CD4-positive, alpha-beta T cell treated with Interleukin-17A for 1 hour (primary cell): ENCODE data around the gene FOXR1.
A peak's percentile ranks its signal among the peaks of the same experiment; 100 is the strongest.

Experiments
- DNase-seq: peaks from one replicate; pipeline ENCODE4 v3.0.0-alpha.2; 2020

The FOXR1 gene, protein sequence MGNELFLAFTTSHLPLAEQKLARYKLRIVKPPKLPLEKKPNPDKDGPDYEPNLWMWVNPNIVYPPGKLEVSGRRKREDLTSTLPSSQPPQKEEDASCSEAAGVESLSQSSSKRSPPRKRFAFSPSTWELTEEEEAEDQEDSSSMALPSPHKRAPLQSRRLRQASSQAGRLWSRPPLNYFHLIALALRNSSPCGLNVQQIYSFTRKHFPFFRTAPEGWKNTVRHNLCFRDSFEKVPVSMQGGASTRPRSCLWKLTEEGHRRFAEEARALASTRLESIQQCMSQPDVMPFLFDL

GRCh38 chr11:118971646-118972045, at the start of gene FOXR1:
Gene FOXR1, plus strand, starts transcription at chr11:118971761. Its CDS starts 171 bp downstream, at chr11:118971932.
- no peak for DNase-seq

DNA sequence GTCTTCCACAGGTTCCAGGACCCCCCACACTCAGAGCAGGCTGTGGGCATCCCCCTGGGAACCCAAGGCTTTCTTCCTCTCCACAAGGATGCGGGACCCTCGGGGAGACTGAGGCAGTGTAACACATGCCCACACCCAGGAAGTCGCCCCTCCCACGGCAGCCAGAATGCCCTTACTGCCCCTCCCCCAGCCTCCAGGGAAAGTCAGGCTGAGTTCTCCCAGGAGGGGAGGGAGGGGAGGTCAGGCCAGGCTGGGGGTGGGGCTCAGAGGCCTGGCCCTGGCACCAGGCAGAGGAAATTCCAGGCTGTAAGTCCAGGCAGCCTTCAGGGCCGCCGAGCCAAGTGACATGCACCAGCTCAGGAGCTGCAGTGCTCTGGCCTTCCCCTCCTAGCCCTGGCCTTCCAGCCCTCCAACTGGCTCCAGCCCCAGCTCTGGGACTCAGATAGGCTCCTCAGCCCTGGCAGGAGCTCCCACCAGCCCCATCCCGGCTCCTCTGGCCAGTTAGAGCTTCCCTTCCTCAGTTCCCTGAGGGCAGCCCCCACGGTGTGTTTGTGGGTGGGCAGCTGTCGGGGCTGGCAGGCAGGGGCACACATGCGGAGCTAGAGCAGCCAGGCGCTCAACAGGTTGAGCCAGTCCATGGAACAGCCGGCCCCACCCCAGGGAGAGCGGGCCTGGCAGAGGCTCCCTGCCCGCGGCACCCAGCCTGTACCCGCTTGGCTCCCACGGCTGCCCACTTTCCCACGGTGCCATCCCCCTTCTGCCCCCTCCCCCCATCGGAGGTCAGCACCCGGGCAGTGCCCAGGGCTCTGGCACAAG, 49.4 kb upstream of the FOXR1 start:
- no peak for DNase-seq

GRCh38 chr11:118922745-118923627, 48.6 kb upstream of the FOXR1 start:
- DNase-seq, result no peak

DNA sequence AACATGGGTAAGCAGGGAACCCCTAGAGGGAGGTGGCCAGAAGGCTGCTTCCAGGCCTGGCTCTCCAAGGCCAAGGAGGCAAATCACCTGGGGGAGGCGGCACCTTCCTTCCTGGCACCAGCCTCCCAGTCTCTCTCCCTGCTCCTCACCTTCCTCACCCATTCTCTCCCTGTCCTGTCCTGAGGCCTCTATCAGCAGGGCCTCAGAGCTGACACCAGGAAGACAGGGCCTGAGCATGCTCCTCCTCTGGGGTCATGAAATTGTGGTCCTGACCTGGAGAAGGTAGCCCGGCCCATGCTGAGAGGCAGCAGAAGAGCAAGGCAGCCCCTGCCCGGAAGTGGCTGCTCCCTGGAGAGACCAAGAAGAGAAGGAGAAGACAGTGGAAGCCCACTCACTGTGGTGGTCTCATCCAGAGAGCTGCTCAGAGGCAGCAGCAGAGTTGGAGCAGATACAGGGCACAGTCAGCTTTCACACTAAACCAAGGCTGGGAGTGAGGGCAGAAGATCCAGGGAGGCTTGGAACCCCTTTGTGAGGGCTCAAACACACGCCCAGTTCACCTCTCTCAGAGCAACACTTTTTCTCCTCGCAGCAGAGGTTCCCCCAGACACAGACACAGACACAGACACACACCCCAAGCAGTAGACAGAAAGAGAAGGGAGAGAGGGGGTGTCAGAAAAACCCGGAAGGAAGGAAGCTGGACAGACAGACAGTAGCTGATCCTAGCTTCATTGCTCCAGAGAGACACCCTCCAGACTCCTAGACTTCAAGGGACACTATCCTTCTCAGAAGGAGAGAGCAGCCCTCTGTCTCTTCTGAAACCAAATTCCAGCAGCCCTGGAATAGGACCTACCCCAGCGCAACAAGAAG, 47.6 kb upstream of the FOXR1 start:
- DNase-seq, result peak; percentile 71

- DNase-seq, result peak; percentile 55
Observed at GRCh38 chr11:118924591-118925585, 46.7 kb upstream of the FOXR1 start.

DNA sequence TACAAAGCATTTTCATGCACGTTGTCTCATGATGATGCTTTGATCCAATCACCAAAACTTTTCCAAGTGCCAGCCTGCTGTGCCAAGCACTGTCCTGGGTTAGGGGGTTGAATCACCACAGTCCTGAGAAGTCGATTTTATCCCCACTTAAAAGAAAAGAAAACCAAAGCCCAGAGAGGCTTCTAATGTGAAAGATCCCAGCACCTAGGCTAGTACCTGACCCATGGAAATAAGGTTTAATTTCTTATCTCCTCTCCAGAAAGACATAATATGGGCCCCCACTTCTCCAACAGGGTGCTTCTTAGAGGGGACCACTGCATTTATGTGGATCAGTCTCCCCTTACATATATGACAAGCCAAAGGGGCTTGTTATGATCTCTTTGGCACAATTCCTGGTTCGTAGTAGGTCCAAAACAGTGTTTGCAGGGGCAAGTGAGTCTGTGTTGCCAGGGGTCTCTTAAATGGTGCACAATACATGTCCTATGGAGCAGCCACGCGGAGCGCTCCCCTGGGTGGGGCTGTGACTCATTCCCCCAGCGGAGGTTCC, 43.9 kb upstream of the FOXR1 start:
- no peak for DNase-seq

DNA sequence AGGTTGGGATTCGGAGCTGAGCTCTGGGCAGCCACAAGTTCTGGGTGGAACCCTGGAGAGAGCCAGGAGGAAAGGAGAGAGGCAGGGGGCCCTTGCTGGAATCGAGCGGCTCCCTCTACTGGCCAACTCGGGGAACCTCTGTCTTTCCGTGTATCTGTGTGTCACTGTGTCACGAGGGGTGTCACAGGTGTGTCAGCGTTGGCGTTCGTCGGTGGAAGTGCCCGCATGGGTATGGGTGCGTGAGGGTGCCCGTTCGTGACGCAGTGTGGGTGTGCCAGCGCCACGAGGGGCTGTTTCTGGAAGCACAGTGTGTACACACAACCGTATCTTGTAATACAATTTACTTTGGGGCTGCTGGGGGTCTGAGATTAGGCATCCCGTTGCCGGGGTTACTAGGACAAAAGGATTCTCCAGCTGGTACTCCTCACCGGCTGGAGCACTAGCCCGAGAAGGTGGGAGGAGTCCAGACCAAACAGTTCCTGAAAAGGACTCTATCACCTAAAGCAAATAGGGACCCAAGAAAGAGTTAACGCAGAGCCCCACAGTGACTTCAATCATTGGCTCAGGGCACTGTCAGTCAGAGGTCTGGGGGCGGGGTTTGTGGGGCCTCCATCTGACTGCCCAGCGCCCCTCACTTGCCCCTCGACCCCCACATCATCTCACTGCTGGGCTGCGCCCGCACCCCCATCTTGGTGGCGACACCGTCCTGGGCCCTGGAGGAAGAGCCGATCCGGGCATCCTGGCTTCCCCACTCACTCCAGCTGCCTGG, 43.3 kb upstream of the FOXR1 start:
- DNase-seq, result peak; percentile 97

- no peak for DNase-seq
Observed at GRCh38 chr11:118928870-118929500, 42.6 kb upstream of the FOXR1 start.

DNA sequence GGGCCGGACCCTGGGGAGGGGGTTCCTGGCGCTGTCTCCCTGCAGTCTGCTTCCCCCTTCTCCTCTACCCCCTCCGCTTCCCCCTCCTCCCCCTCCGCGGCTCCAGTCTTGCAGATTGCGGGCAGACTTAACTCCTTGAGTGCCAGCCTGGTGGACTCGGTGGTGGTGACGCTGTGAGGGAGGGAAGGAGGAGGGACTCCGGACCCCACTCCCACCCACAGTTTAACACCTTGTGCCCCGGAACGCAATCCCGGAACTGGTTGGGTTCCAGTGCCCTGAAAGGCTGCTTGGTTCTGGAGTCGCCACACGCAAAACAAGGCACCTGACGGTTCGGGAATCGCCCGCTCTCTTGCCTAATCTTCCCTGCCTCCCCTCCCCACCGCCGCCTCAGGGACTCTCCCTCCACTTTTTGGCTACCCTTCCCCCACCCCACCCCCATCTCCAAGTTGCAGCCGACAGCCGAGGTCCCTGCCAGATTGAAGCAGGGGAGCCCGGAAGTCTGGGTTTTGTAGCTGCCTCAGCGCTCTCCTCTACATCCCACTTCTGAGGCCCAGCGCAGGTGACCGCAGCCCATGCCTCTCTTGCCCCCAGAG, 42.0 kb upstream of the FOXR1 start:
- peak; percentile 89 for DNase-seq

- DNase-seq, result peak; percentile 91
Observed at GRCh38 chr11:118930094-118930712, 41.4 kb upstream of the FOXR1 start.

- no peak for DNase-seq
Observed at GRCh38 chr11:118931571-118931970, 40.0 kb upstream of the FOXR1 start.

- DNase-seq, result no peak
Observed at GRCh38 chr11:118933486-118933885, 38.1 kb upstream of the FOXR1 start.

GRCh38 chr11:118935376-118935775, 36.2 kb upstream of the FOXR1 start:
- no peak for DNase-seq

DNA sequence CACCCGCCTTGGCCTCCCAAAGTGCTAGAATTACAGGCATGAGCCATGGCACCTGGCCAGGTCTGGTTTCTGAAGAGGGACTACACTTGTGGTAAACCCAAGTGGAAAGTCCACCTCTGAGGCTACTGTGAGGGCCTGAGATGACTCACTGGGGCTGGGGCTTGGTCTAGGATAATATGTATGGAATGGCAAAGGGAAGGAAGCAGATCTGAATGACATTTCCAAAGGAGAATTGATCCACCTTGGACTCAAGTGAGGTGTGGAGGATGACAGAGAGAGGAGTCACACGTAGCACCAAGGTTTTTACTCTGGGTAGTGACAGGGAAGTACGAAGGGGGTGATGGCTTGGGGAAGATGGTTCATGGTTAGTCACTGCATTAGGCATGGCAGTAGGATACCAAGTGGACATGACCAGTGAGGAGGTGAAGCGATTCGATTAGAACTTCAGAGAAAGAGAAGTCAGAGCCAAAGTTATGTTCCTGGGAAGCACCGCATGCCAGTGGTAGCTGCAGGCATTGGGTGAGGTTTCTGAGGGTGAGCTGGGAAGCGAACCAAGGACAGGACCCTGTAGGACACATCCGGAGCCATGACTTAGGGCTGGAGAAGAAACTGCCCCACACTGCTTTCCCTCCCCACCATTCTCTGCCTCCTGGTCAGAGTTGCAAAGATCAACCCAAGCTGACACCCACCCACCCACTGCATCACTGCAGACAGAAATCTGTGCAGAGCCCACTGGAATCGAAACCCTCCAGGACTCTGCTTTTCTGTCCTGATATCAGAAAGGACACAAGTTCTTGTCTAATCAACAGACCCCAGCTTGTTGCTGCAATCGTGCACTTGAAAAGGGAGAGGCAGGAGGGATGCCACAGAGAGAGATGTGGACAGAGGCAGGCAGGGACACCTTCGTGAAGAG, 32.8 kb upstream of the FOXR1 start:
- DNase-seq, result no peak

DNA sequence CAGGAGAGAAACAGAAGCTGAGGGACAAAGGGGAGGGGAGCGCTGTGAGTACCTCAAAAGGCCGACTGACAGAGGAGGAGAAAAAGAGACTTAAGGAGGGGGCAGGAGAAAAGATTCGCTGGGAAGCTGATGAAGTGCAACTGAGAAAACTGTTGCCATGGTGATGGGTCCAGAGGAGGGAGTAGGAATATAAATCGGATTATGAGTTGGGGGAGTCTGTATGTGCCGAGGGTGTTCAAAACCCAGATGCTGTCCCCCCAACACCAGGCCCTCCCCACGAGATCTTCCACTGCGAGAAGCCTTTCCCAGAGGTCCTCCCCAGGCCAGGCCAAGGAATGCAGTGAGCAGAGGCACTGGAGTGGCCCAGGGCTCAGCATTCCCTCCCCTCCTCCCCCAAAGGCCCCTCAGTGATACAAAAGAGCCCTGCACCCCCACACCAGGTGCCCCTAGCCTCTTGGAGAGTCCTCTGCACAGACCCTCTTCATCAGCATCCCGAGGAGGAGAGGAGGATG, 32.1 kb upstream of the FOXR1 start:
- no peak for DNase-seq

DNA sequence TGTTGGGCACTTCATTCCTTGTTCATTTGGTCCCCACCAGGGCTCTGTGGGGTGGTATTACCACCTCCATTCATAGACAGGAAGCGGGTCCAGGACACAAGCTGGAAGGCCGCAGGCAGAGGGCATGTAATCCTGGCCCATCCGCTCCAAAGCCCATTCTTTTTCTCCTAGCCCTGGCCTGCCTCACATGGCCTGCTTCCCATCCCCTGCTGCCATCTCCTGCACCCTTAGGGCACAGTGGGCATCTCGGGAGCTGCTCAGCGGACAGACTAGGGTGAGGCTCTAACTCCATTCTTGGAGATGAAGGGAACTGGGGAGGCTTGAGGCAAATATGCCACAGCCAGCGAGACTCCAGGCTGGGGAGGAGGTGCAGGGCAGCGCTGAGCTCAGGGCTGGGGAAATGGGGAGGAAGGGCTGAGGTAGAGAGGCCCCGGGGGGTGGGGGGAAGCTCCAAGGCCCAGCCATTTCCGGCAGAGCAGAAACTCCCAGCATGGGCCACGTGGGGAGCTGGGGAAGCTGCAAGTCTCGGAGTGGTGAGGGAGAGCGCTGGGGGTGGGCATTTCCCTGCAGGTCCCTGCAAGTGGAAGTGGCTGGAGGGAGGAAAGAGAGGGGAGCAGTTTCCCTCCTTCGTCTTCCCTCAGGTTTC, 31.5 kb upstream of the FOXR1 start:
- peak; percentile 48 for DNase-seq

- DNase-seq, result no peak
Observed at GRCh38 chr11:118947091-118947490, 24.5 kb upstream of the FOXR1 start.
